ENCODE measurements around the gene ASS1. TPM values are rescaled to one million over a fixed set of nuclear protein-coding genes. Genes with fewer than 3 reads are reported as not detected.
A peak's percentile ranks its signal among the peaks of the same experiment; 100 is the strongest.
"Not testable (repeated sequence)": the region's sequence is repeated elsewhere in the genome, so short reads cannot be mapped to it uniquely, and the experiment has no call there.

Gene ASS1
- total and polyA plus RNA-seq, 10 donors, result 15.4 to 37.4 (median 26.6) TPM

GRCh38 chr9:130433168-130433946 lies 11.4 kb upstream of the ASS1 start:
- TF ChIP-seq CTCF (IDR thresholded peaks at IDR 0.05 in 8 of 11, conservative IDR thresholded peaks at IDR 0.05 in 3 of 11), result peak; percentile 28 to 87 (median 71)
- peak in 2 of 3 donors; percentile 34 to 61 for TF ChIP-seq POLR2AphosphoS5 (IDR thresholded peaks at IDR 0.05)
- TF ChIP-seq POLR2A (IDR thresholded peaks at IDR 0.05), result no peak
- no peak for DNase-seq
- H3K4me3 ChIP-seq, result peak overlapping the region in 7 of 8 donors; percentile 6 to 57 (median 29)
- 6 to 19% (median 6%) methylated on average over 23 to 92 of the region's 92 CpGs for WGBS, 5 donors
- no peak overlapping the region for H3K27ac ChIP-seq
- H3K36me3 ChIP-seq, result no peaks in the 10 kb centered on the region
- peaks cover 5 to 28% (median 12%) of the 10 kb centered on the region in 6 donors for H3K4me1 ChIP-seq
- intact Hi-C loops (cut with DNase I; ENCODE audit: low total_unique reads), result no loop called here
- peaks cover 0 to 18% (median 7%) of the 10 kb centered on the region in 8 donors for H3K9me3 ChIP-seq
- H3K27me3 ChIP-seq (replicated peaks in 1 of 7), result peaks cover 5 to 98% (median 23%) of the 10 kb centered on the region in 7 donors

GRCh38 chr9:130433947-130434262 lies 10.9 kb upstream of the ASS1 start:
- Histone ChIP-seq H3K36me3 (no peaks in the 10 kb centered on the region), H3K4me1 (peaks cover 5 to 28% (median 12%) of the 10 kb centered on the region in 6 donors), H3K9me3 (peaks cover 0 to 18% (median 7%) of the 10 kb centered on the region in 8 donors), H3K4me3 (peak overlapping the region in 2 of 8 donors; percentile 29 to 57), H3K27me3 (replicated peaks in 1 of 7) (peaks cover 5 to 100% (median 23%) of the 10 kb centered on the region in 7 donors), H3K27ac (no peak overlapping the region)
- DNase-seq, result no peak
- TF ChIP-seq POLR2A (IDR thresholded peaks at IDR 0.05) (no peak), POLR2AphosphoS5 (IDR thresholded peaks at IDR 0.05) (no peak), CTCF (IDR thresholded peaks at IDR 0.05 in 8 of 11, conservative IDR thresholded peaks at IDR 0.05 in 3 of 11) (no peak)
- intact Hi-C loops (cut with DNase I; ENCODE audit: low total_unique reads), result no loop called here
- WGBS, 5 donors, result 41 to 63% (median 47%) methylated on average over 8 to 9 of the region's 9 CpGs

- DNase-seq; intact Hi-C loops (cut with DNase I; ENCODE audit: low total_unique reads); H3K36me3 ChIP-seq; H3K4me3 ChIP-seq; H3K27ac ChIP-seq: not testable (repeated sequence)
- peaks cover 5 to 100% (median 23%) of the 10 kb centered on the region in 7 donors for H3K27me3 ChIP-seq (replicated peaks in 1 of 7)
- 87 to 96% (median 94%) methylated on average over 5 of the region's 5 CpGs for WGBS, 5 donors
- peaks cover 0 to 18% (median 7%) of the 10 kb centered on the region in 8 donors for H3K9me3 ChIP-seq
- H3K4me1 ChIP-seq, result peaks cover 5 to 28% (median 12%) of the 10 kb centered on the region in 6 donors
Measured at GRCh38 chr9:130434656-130435055, 10.1 kb upstream of the ASS1 start.

GRCh38 chr9:130437011-130437789 lies 7.6 kb upstream of the ASS1 start:
- H3K4me1 ChIP-seq, result peaks cover 5 to 17% (median 12%) of the 10 kb centered on the region in 6 donors
- no peak for DNase-seq
- H3K36me3 ChIP-seq, result no peaks in the 10 kb centered on the region
- peaks cover 6 to 25% (median 22%) of the 10 kb centered on the region in 8 donors for H3K9me3 ChIP-seq
- H3K27me3 ChIP-seq (replicated peaks in 1 of 7), result peaks cover 5 to 77% (median 23%) of the 10 kb centered on the region in 7 donors
- intact Hi-C loops (cut with DNase I; ENCODE audit: low total_unique reads), result no loop called here
- H3K27ac ChIP-seq, result no peak overlapping the region
- no peak overlapping the region for H3K4me3 ChIP-seq
- TF ChIP-seq CTCF (IDR thresholded peaks at IDR 0.05 in 8 of 11, conservative IDR thresholded peaks at IDR 0.05 in 3 of 11), result no peak
- no peak for TF ChIP-seq POLR2AphosphoS5 (IDR thresholded peaks at IDR 0.05)
- TF ChIP-seq POLR2A (IDR thresholded peaks at IDR 0.05), result no peak
- WGBS, 5 donors, result 79 to 87% (median 82%) methylated on average over 15 of the region's 15 CpGs

Data from spleen (tissue), 11 donors.